Measurements from ENCODE around the gene CRNKL1.

The CRNKL1 gene

GRCh38 chr20:20073801-20074371 lies 21.6 kb upstream of the CRNKL1 start:
- Histone ChIP-seq H2BK120ac (ENCODE audit: insufficient read depth, low read length, poor library complexity) (no peak overlapping the region), H3K9me3 (ENCODE audit: insufficient read depth, low read depth, low read length) (no peaks in the 10 kb centered on the region), H2BK12ac (ENCODE audit: low read length) (no peak overlapping the region), H2AFZ (ENCODE audit: insufficient read depth, low read length, poor library complexity) (no peak overlapping the region), H3K4me1 (ENCODE audit: control insufficient read depth in 1 of 2, insufficient read depth in 2 of 2, low read length in 2 of 2) (peaks cover 4 to 7% of the 10 kb centered on the region in 2 experiments), H3K79me2 (ENCODE audit: control insufficient read depth, insufficient read depth, low read length, poor library complexity) (no peaks in the 10 kb centered on the region), H2AK5ac (ENCODE audit: low read length) (no peak overlapping the region), H3K27me3 (ENCODE audit: insufficient read depth, low read length) (no peaks in the 10 kb centered on the region), H3K18ac (ENCODE audit: low read length) (no peak overlapping the region), H3K79me1 (ENCODE audit: low read length) (no peaks in the 10 kb centered on the region), H2BK5ac (ENCODE audit: low read depth, low read length, poor library complexity) (no peak overlapping the region), H3K23ac (ENCODE audit: low read length) (no peak overlapping the region), H3K4me2 (ENCODE audit: low read length) (no peak overlapping the region), H3K9ac (ENCODE audit: low read length) (no peak overlapping the region), H3K14ac (ENCODE audit: low read length) (no peak overlapping the region), H4K12ac (ENCODE audit: low read depth, low read length) (no peak overlapping the region), H3K27ac (ENCODE audit: low read depth, low read length) (no peak overlapping the region), H4K91ac (ENCODE audit: low read depth, low read length) (no peak overlapping the region), H3K4ac (ENCODE audit: low read depth, low read length) (no peak overlapping the region), H3K4me3 (ENCODE audit: low read depth, low read length) (no peak overlapping the region), H4K8ac (ENCODE audit: low read depth, low read length) (no peak overlapping the region), H3K36me3 (ENCODE audit: control insufficient read depth in 1 of 2, insufficient read depth in 2 of 2, low read length in 2 of 2) (no peaks in the 10 kb centered on the region)
- no peak for DNase-seq
- WGBS (ENCODE audit: extremely low coverage, insufficient coverage, insufficient read length), result no CpG with 5 or more reads among the region's 15 CpGs

DNA sequence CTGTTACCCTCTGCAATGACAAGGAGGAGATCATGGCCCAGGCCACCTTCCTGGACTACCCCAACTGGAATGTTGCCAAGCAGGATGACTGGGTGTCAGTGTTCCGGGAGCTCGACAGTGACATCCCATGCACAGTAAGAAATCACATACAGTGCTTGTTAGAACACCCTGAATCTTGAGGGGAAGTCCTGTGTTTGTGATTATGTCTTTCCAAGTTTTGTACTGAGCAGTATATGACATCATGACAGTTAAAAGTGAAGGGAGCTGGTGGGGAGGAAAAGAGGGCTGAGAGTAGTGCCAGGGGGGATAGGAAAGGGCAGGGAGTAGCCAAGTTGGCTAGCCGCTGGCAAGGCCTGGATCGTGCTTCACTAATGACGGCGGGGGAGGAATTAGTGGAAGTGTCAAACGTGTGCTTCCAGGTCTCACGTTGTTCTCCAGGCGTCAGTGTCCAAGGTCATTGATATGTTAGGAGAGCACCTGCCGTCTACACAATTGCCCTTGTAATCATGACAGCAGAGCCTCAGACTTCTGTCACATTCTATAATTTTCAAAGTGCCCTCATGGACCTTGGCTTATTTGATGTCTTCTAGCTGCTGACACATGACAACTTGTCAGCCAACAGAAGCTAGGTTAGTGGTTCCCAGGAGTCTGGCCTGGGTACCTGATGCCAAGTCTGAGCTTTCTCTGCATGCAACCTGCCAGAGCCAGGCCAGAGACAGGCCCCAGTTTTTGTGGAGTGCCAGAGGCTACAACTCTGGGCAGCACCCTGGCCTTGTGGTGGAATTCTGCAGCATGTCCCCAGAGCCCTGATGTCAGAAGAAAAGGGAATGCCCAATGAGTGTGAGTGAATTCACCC lies 18.8 kb upstream of the CRNKL1 start:
- no peak overlapping the region for H2AK5ac ChIP-seq (ENCODE audit: low read length)
- H3K4me1 ChIP-seq (ENCODE audit: control insufficient read depth in 1 of 2, insufficient read depth in 2 of 2, low read length in 2 of 2), result peaks cover 4 to 10% of the 10 kb centered on the region in 2 experiments
- H3K23ac ChIP-seq (ENCODE audit: low read length), result no peak overlapping the region
- no peak overlapping the region for H4K8ac ChIP-seq (ENCODE audit: low read depth, low read length)
- H3K4ac ChIP-seq (ENCODE audit: low read depth, low read length), result no peak overlapping the region
- no peak overlapping the region for H2BK5ac ChIP-seq (ENCODE audit: low read depth, low read length, poor library complexity)
- no peak overlapping the region for H2AFZ ChIP-seq (ENCODE audit: insufficient read depth, low read length, poor library complexity)
- H3K36me3 ChIP-seq (ENCODE audit: control insufficient read depth in 1 of 2, insufficient read depth in 2 of 2, low read length in 2 of 2), result no peaks in the 10 kb centered on the region
- peak; percentile 41 to 78 for DNase-seq
- H3K27ac ChIP-seq (ENCODE audit: low read depth, low read length), result no peak overlapping the region
- H3K14ac ChIP-seq (ENCODE audit: low read length), result no peak overlapping the region
- WGBS (ENCODE audit: extremely low coverage, insufficient coverage, insufficient read length), result no CpG with 5 or more reads among the region's 10 CpGs
- no peaks in the 10 kb centered on the region for H3K79me1 ChIP-seq (ENCODE audit: low read length)
- H4K12ac ChIP-seq (ENCODE audit: low read depth, low read length), result no peak overlapping the region
- no peak overlapping the region for H2BK12ac ChIP-seq (ENCODE audit: low read length)
- H3K79me2 ChIP-seq (ENCODE audit: control insufficient read depth, insufficient read depth, low read length, poor library complexity), result no peaks in the 10 kb centered on the region
- H3K4me2 ChIP-seq (ENCODE audit: low read length), result no peak overlapping the region
- no peak overlapping the region for H3K18ac ChIP-seq (ENCODE audit: low read length)
- no peak overlapping the region for H4K91ac ChIP-seq (ENCODE audit: low read depth, low read length)
- no peak overlapping the region for H2BK120ac ChIP-seq (ENCODE audit: insufficient read depth, low read length, poor library complexity)
- no peaks in the 10 kb centered on the region for H3K9me3 ChIP-seq (ENCODE audit: insufficient read depth, low read depth, low read length)
- H3K4me3 ChIP-seq (ENCODE audit: low read depth, low read length), result no peak overlapping the region
- no peak overlapping the region for H3K9ac ChIP-seq (ENCODE audit: low read length)
- H3K27me3 ChIP-seq (ENCODE audit: insufficient read depth, low read length), result no peaks in the 10 kb centered on the region

DNA sequence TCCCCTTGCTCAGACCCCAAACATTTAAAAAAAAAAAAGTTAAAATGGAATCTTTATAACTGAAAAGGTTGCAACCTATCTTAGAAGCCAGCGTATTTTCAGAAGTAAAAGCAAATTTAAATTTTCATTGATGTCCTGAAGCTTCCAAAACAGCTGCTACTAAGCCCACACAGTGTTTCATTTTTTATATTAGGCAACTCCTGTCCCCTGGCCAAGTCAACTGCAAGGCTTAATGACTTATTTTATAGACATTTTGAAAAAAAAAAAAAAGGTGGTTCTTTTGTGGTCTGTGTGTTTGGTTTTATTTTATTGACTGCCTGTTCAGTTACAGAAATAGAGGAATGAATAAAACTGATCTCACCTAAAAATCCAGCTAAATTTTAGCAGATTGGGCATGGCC lies 13.1 kb upstream of the CRNKL1 start:
- Histone ChIP-seq H3K4me1 (ENCODE audit: control insufficient read depth in 1 of 2, insufficient read depth in 2 of 2, low read length in 2 of 2) (peaks cover 0 to 3% of the 10 kb centered on the region in 2 experiments), H3K14ac (ENCODE audit: low read length) (no peak overlapping the region), H3K4ac (ENCODE audit: low read depth, low read length) (no peak overlapping the region), H3K36me3 (ENCODE audit: control insufficient read depth in 1 of 2, insufficient read depth in 2 of 2, low read length in 2 of 2) (no peaks in the 10 kb centered on the region), H2BK5ac (ENCODE audit: low read depth, low read length, poor library complexity) (no peak overlapping the region), H3K27me3 (ENCODE audit: insufficient read depth, low read length) (no peaks in the 10 kb centered on the region), H2BK12ac (ENCODE audit: low read length) (no peak overlapping the region), H4K8ac (ENCODE audit: low read depth, low read length) (no peak overlapping the region), H2AFZ (ENCODE audit: insufficient read depth, low read length, poor library complexity) (no peak overlapping the region), H3K79me1 (ENCODE audit: low read length) (no peaks in the 10 kb centered on the region), H3K9ac (ENCODE audit: low read length) (no peak overlapping the region), H3K27ac (ENCODE audit: low read depth, low read length) (no peak overlapping the region), H3K4me2 (ENCODE audit: low read length) (no peak overlapping the region), H4K12ac (ENCODE audit: low read depth, low read length) (no peak overlapping the region), H3K4me3 (ENCODE audit: low read depth, low read length) (no peak overlapping the region), H2AK5ac (ENCODE audit: low read length) (no peak overlapping the region), H2BK120ac (ENCODE audit: insufficient read depth, low read length, poor library complexity) (no peak overlapping the region), H3K23ac (ENCODE audit: low read length) (no peak overlapping the region), H3K9me3 (ENCODE audit: insufficient read depth, low read depth, low read length) (no peaks in the 10 kb centered on the region), H3K18ac (ENCODE audit: low read length) (no peak overlapping the region), H3K79me2 (ENCODE audit: control insufficient read depth, insufficient read depth, low read length, poor library complexity) (no peaks in the 10 kb centered on the region), H4K91ac (ENCODE audit: low read depth, low read length) (no peak overlapping the region)
- no CpG with 5 or more reads among the region's 1 CpG for WGBS (ENCODE audit: extremely low coverage, insufficient coverage, insufficient read length)
- no peak for DNase-seq

DNA sequence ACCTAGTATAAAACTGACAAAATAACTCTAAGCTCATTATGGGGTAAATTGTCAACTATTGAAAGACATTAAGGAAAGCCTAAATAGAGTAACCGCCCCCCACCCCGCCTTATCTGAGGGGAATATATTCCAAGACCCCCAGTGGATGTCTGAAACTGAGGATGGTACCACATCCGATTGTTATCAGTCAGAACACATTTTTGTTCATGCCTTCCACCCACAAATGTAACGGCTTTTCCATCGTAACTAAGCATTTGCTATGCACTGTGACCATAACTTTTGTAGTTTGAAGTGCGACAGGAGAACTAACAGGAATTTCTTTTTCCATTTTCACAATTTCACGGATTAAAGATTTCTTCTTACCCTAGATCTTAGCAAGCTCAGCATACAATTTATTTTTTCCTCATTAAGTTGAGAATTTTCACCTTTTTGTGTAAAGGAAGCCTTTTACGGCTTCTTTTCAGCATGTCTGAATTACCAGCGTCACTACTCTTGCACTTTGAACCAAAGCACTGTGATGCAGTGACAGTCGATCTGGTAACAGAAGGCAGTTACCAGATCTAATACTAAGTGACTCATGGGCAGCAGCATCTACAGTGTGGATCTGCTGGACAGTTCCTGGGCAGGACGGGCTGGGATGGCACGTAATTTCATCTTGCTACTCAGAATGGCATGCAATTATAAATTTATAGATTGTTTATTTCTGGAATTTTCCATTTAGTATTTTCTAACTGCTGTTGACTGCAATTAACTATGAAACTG lies 11.9 kb upstream of the CRNKL1 start:
- no peak overlapping the region for H2AFZ ChIP-seq (ENCODE audit: insufficient read depth, low read length, poor library complexity)
- no peak overlapping the region for H3K4me2 ChIP-seq (ENCODE audit: low read length)
- peaks cover 0 to 3% of the 10 kb centered on the region in 2 experiments for H3K4me1 ChIP-seq (ENCODE audit: control insufficient read depth in 1 of 2, insufficient read depth in 2 of 2, low read length in 2 of 2)
- no peak overlapping the region for H4K91ac ChIP-seq (ENCODE audit: low read depth, low read length)
- H3K36me3 ChIP-seq (ENCODE audit: control insufficient read depth in 1 of 2, insufficient read depth in 2 of 2, low read length in 2 of 2), result no peaks in the 10 kb centered on the region
- H2BK5ac ChIP-seq (ENCODE audit: low read depth, low read length, poor library complexity), result no peak overlapping the region
- no peak overlapping the region for H3K9ac ChIP-seq (ENCODE audit: low read length)
- DNase-seq, result no peak
- no peak overlapping the region for H3K4ac ChIP-seq (ENCODE audit: low read depth, low read length)
- no peak overlapping the region for H2BK12ac ChIP-seq (ENCODE audit: low read length)
- no peak overlapping the region for H3K23ac ChIP-seq (ENCODE audit: low read length)
- no peaks in the 10 kb centered on the region for H3K9me3 ChIP-seq (ENCODE audit: insufficient read depth, low read depth, low read length)
- H4K8ac ChIP-seq (ENCODE audit: low read depth, low read length), result no peak overlapping the region
- H3K27ac ChIP-seq (ENCODE audit: low read depth, low read length), result no peak overlapping the region
- no CpG with 5 or more reads among the region's 12 CpGs for WGBS (ENCODE audit: extremely low coverage, insufficient coverage, insufficient read length)
- no peaks in the 10 kb centered on the region for H3K79me2 ChIP-seq (ENCODE audit: control insufficient read depth, insufficient read depth, low read length, poor library complexity)
- no peak overlapping the region for H2AK5ac ChIP-seq (ENCODE audit: low read length)
- no peak overlapping the region for H3K4me3 ChIP-seq (ENCODE audit: low read depth, low read length)
- H3K18ac ChIP-seq (ENCODE audit: low read length), result no peak overlapping the region
- no peak overlapping the region for H2BK120ac ChIP-seq (ENCODE audit: insufficient read depth, low read length, poor library complexity)
- H4K12ac ChIP-seq (ENCODE audit: low read depth, low read length), result no peak overlapping the region
- no peak overlapping the region for H3K14ac ChIP-seq (ENCODE audit: low read length)
- no peaks in the 10 kb centered on the region for H3K27me3 ChIP-seq (ENCODE audit: insufficient read depth, low read length)
- H3K79me1 ChIP-seq (ENCODE audit: low read length), result no peaks in the 10 kb centered on the region
